Stomach (tissue), 4 donors: ENCODE measurements around the gene SLBP.

Experiments
- CTCF ChIP-seq, 7 experiments: fragments of 450-650 bp in 4 of 7; fragments of 200-600 bp in 3 of 7; sonication (generic) in 3 of 7; IDR thresholded peaks; one replicate each; pipeline ENCODE4 v1.5.1; 2016 to 2019; ENCODE audit warnings: antibody characterized with exemption in 7 of 7, control low read depth in 2 of 7, mild to moderate bottlenecking in 1 of 7
- POLR2A ChIP-seq, 4 donors: fragments of 450-650 bp; IDR thresholded peaks; one replicate each; pipeline ENCODE4 v1.6.1; 2016; ENCODE audit warnings: antibody characterized with exemption in 4 of 4, control low read depth in 2 of 4, mild to moderate bottlenecking in 1 of 4, moderate library complexity in 1 of 4

GRCh38 chr4:1746265-1746691 is 34.2 kb upstream of the SLBP start:
- TF ChIP-seq CTCF (IDR thresholded peaks at IDR 0.05) (peak in 5 of 7 experiments; percentile 68 to 84 (median 80)), POLR2A (IDR thresholded peaks at IDR 0.05) (no peak)
